Gastroesophageal sphincter (tissue), 4 donors: ENCODE measurements around the gene PARD3. TPM values are rescaled to one million over a fixed set of nuclear protein-coding genes. Genes with fewer than 3 reads are reported as not detected.

ENCODE experiments used
- ATAC-seq: fragments of 150-250 bp; one replicate; pipeline ENCODE4 v1.9.1; 2016; ENCODE audit warnings: mild to moderate bottlenecking, moderate library complexity
- H3K27ac ChIP-seq, 4 donors: fragments of 200-600 bp; sonication (generic) in 3 of 4; 1 replicate in 3 of 4; 2 replicates in 1 of 4; pipeline ENCODE4 v1.5.1; 2016 to 2019
- H3K27me3 ChIP-seq: fragments of 200-600 bp; sonication (generic); one replicate; pipeline ENCODE4 v1.5.1; 2019
- H3K36me3 ChIP-seq, 2 donors: fragments of 200-600 bp; sonication (generic); one replicate each; pipeline ENCODE4 v1.5.1; 2019; ENCODE audit warnings: control low read depth in 1 of 2
- H3K4me1 ChIP-seq, 3 donors: fragments of 200-600 bp; sonication (generic); 1 replicate in 2 of 3; 2 replicates in 1 of 3; pipeline ENCODE4 v1.5.1; 2016 to 2019; ENCODE audit warnings: control low read depth in 2 of 3
- H3K4me3 ChIP-seq, 2 donors: fragments of 200-600 bp; sonication (generic); one replicate each; pipeline ENCODE4 v1.5.1; 2019; ENCODE audit warnings: mild to moderate bottlenecking in 1 of 2, moderate library complexity in 1 of 2
- H3K9me3 ChIP-seq, 3 donors: fragments of 200-600 bp; sonication (generic); one replicate each; pipeline ENCODE4 v1.5.1; 2017 to 2019; ENCODE audit warnings: control low read depth in 2 of 3
- CTCF ChIP-seq, 4 experiments: fragments of 200-600 bp in 2 of 4; fragments of 450-650 bp in 2 of 4; sonication (generic) in 1 of 4; IDR thresholded peaks; one replicate each; pipeline ENCODE4 v1.5.1; 2017 to 2019; ENCODE audit warnings: antibody characterized with exemption in 4 of 4, mild to moderate bottlenecking in 2 of 4, moderate library complexity in 2 of 4
- EP300 ChIP-seq: sonication (generic); formaldehyde crosslinking; IDR thresholded peaks from one replicate; pipeline ENCODE4 v1.6.1; 2017; ENCODE audit warnings: antibody characterized with exemption, mild to moderate bottlenecking
- POLR2A ChIP-seq, 2 donors: fragments of 450-650 bp; IDR thresholded peaks; one replicate each; pipeline ENCODE4 v1.6.1; 2017; ENCODE audit warnings: antibody characterized with exemption in 2 of 2, mild to moderate bottlenecking in 2 of 2, moderate library complexity in 1 of 2
- POLR2AphosphoS5 ChIP-seq: sonication (generic); formaldehyde crosslinking; IDR thresholded peaks from one replicate; pipeline ENCODE4 v1.6.1; 2017; ENCODE audit warnings: antibody characterized with exemption
- WGBS, 2 donors: methylation state at CpG; one replicate each; pipeline ENCODE4 v1.1.5; 2018; ENCODE audit warnings: low coverage in 1 of 2; 5-methylcytosine and 5-hydroxymethylcytosine counted together
- total RNA-seq, 4 donors: library from RNA; depleted of rRNA; stranded (reverse); fragments of >200 nt; gene quantifications; one replicate each; pipeline ENCODE4 v1.1.0, GENCODE V29; 2016

PARD3 gene
- total RNA-seq, 4 donors from 2014 or later = 101 to 127 (median 115) TPM

GRCh38 chr10:34198953-34199352, 616.1 kb downstream of the PARD3 start:
- TF ChIP-seq EP300 = no peak
- no peak for TF ChIP-seq CTCF (IDR thresholded peaks at IDR 0.05)
- no peak for TF ChIP-seq POLR2A (IDR thresholded peaks at IDR 0.05)
- TF ChIP-seq POLR2AphosphoS5 = no peak
- Histone ChIP-seq H3K4me1 (peaks cover 0 to 11% (median 0%) of the 10 kb centered on the region in 3 donors), H3K9me3 (no peaks in the 10 kb centered on the region), H3K27ac (no peak overlapping the region), H3K27me3 (no peaks in the 10 kb centered on the region), H3K36me3 (no peaks in the 10 kb centered on the region), H3K4me3 (no peak overlapping the region)
- 59 to 100% methylated on average over 2 of the region's 2 CpGs for WGBS, 2 donors
- ATAC-seq = no peak

- H3K4me1 ChIP-seq = peaks cover 0 to 11% (median 0%) of the 10 kb centered on the region in 3 donors
- no peaks in the 10 kb centered on the region for H3K9me3 ChIP-seq
- H3K27me3 ChIP-seq = no peaks in the 10 kb centered on the region
- H3K27ac ChIP-seq = no peak overlapping the region
- no peaks in the 10 kb centered on the region for H3K36me3 ChIP-seq
- H3K4me3 ChIP-seq = no peak overlapping the region
- TF ChIP-seq POLR2AphosphoS5 (no peak), EP300 (no peak), POLR2A (IDR thresholded peaks at IDR 0.05) (no peak), CTCF (IDR thresholded peaks at IDR 0.05) (no peak)
- ATAC-seq = no peak
- 96 to 97% methylated on average over 3 of the region's 3 CpGs for WGBS, 2 donors
These were observed 619.0 kb downstream of the PARD3 start for GRCh38 chr10:34196058-34196433.

DNA sequence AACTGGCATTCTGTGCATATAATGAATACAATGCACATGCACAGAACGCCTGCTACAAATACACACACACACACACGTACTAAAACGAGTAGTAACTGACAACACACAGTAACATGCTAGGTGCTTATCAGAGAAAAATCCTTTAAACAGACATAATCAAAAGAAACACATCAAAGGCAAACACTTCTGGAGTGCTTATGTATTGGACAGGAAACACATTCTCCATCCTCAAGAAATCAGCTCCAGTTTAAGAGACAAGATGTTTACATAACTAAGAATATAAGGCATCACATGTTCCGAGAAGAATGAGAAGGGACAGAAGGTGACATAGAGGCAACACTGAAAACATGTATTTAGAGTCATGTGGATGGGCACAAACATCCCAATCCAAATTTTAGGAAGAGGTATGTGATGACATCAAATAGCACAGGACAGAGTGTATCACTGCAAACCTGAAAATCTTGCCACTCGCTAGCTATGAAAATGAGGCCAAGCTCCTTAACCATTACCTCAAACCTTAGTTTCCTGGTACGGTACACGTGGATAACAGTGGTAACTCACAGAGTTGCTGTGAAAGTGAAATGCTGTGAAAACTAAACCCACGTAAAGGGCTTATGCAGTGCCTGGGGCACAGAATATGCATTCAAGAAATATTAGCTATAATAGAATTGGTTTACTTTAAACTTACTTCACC, 619.6 kb downstream of the PARD3 start:
- H3K4me1 ChIP-seq = peaks cover 0 to 11% (median 0%) of the 10 kb centered on the region in 3 donors
- H3K27ac ChIP-seq = no peak overlapping the region
- no peaks in the 10 kb centered on the region for H3K9me3 ChIP-seq
- TF ChIP-seq POLR2A (IDR thresholded peaks at IDR 0.05) = no peak
- TF ChIP-seq CTCF (IDR thresholded peaks at IDR 0.05) = no peak
- TF ChIP-seq EP300 = no peak
- no peak for TF ChIP-seq POLR2AphosphoS5
- no peak overlapping the region for H3K4me3 ChIP-seq
- ATAC-seq = no peak
- no peaks in the 10 kb centered on the region for H3K36me3 ChIP-seq
- WGBS, 2 donors = 82 to 90% methylated on average over 8 of the region's 8 CpGs
- H3K27me3 ChIP-seq = no peaks in the 10 kb centered on the region

- H3K27ac ChIP-seq = no peak overlapping the region
- peaks cover 0 to 11% (median 0%) of the 10 kb centered on the region in 3 donors for H3K4me1 ChIP-seq
- H3K27me3 ChIP-seq = no peaks in the 10 kb centered on the region
- no peaks in the 10 kb centered on the region for H3K36me3 ChIP-seq
- no peak for TF ChIP-seq EP300
- no peak for TF ChIP-seq POLR2A (IDR thresholded peaks at IDR 0.05)
- no peaks in the 10 kb centered on the region for H3K9me3 ChIP-seq
- WGBS, 2 donors = 42 to 69% methylated on average over 4 of the region's 7 CpGs
- H3K4me3 ChIP-seq = no peak overlapping the region
- ATAC-seq = no peak
These were observed 621.0 kb downstream of the PARD3 start for GRCh38 chr10:34193931-34194626.

DNA sequence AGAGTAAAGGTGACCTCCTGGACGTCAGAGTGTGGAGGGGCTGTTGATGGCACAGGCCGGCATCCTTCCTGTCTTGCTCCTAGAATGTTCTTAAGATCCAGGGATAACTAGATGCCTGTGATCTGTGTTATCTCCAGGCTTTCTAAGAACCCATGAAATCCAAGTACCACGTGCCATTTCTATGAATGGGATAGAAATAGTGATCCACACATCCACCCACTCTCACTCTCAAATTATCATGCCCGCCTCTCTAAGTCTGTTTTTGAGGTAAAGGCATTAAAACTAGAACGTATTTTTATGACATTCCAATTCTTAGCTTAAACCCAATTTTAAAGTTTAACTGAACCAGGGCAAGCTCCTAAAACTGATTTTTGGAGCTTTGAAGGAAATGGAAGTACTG, 622.5 kb downstream of the PARD3 start:
- Histone ChIP-seq H3K36me3 (no peaks in the 10 kb centered on the region), H3K27me3 (no peaks in the 10 kb centered on the region), H3K4me3 (no peak overlapping the region), H3K27ac (no peak overlapping the region), H3K4me1 (peaks cover 0 to 11% (median 0%) of the 10 kb centered on the region in 3 donors), H3K9me3 (no peaks in the 10 kb centered on the region)
- WGBS, 2 donors = 89% methylated on average over 4 to 5 of the region's 5 CpGs
- no peak for TF ChIP-seq CTCF (IDR thresholded peaks at IDR 0.05)
- no peak for TF ChIP-seq POLR2A (IDR thresholded peaks at IDR 0.05)
- TF ChIP-seq EP300 = no peak
- no peak for TF ChIP-seq POLR2AphosphoS5
- no peak for ATAC-seq
